Heart left ventricle (tissue), 16 donors: ENCODE data around the gene C5orf15. TPM values are rescaled to one million over a fixed set of nuclear protein-coding genes. Genes with fewer than 3 reads are reported as not detected.

Source experiments
- ATAC-seq, 4 donors: fragments of 200-7000 bp; cut with Tn5 transposase; one replicate each; pipeline ENCODE4 v1.9.1; 2020 to 2022; ENCODE audit warnings: moderate library complexity in 4 of 4, mild to moderate bottlenecking in 3 of 4, moderate number of reproducible peaks in 1 of 4
- DNase-seq, 5 donors: peaks; one replicate each; pipeline ENCODE4 v3.0.0-alpha.2; 2020
- H3K27ac ChIP-seq, 12 donors: fragments of 200-600 bp; sonication (generic) in 4 of 12; one replicate each; pipeline versions ENCODE4 v1.5.0 to v1.8.0; 2016 to 2022; ENCODE audit warnings: mild to moderate bottlenecking in 2 of 12
- H3K27me3 ChIP-seq, 9 donors: fragments of 200-600 bp; sonication (generic) in 2 of 9; one replicate each; pipeline versions ENCODE4 v1.5.1 to v1.8.0; 2016 to 2022; ENCODE audit warnings: mild to moderate bottlenecking in 3 of 9
- H3K36me3 ChIP-seq, 9 donors: fragments of 200-600 bp; sonication (generic) in 2 of 9; one replicate each; pipeline versions ENCODE4 v1.5.0 to v1.8.0; 2018 to 2022; ENCODE audit warnings: mild to moderate bottlenecking in 2 of 9
- H3K4me1 ChIP-seq, 12 donors: fragments of 200-600 bp; sonication (generic) in 4 of 12; one replicate each; pipeline versions ENCODE4 v1.5.0 to v1.8.0; 2016 to 2022; ENCODE audit warnings: mild to moderate bottlenecking in 3 of 12
- H3K4me3 ChIP-seq, 12 donors: fragments of 200-600 bp; sonication (generic) in 4 of 12; one replicate each; pipeline versions ENCODE4 v1.5.0 to v1.8.0; 2017 to 2022; ENCODE audit warnings: mild to moderate bottlenecking in 9 of 12, moderate library complexity in 4 of 12
- H3K9me3 ChIP-seq, 12 donors: fragments of 200-600 bp; sonication (generic) in 4 of 12; one replicate each; pipeline versions ENCODE4 v1.5.0 to v1.8.0; 2016 to 2022; ENCODE audit warnings: mild to moderate bottlenecking in 1 of 12
- POLR2A ChIP-seq, 2 donors: fragments of 450-650 bp; IDR thresholded peaks; one replicate each; pipeline ENCODE4 v1.6.1; 2017; ENCODE audit warnings: antibody characterized with exemption in 2 of 2, mild to moderate bottlenecking in 2 of 2, moderate library complexity in 2 of 2
- WGBS, 4 donors: extraction: QIAGEN DNeasy Blood & Tissue Kit in 2 of 4; methylation state at CpG; one replicate each; pipeline versions ENCODE4 v1.1.5 to v1.1.7; 2013 to 2018; 5-methylcytosine and 5-hydroxymethylcytosine counted together
- intact Hi-C, 10 donors: fragments of 100-400 bp; cut with DNase I; formaldehyde crosslinking; loops; one replicate each; pipeline versions ENCODE4 v1.11.1 to v1.14.2; 2022
- polyA plus RNA-seq, 2 donors: library from polyadenylated mRNA; stranded (reverse); fragments of 200-250 nt; gene quantifications; one replicate each; pipeline ENCODE4 v1.2.3, GENCODE V29; 2013
- total RNA-seq, 9 donors: library from RNA; depleted of rRNA in 2 of 9; stranded (reverse); fragments of >200 nt in 2 of 9; fragmentation: NEBNext Ultra II Directional in 3 of 9; extraction: Animal tissue kit (Norgen Biotek cat#: 25700) in 3 of 9; gene quantifications; one replicate each; pipeline versions ENCODE4 v1.1.0 to v1.2.4, GENCODE V29; 2016 to 2023
- TF ChIP-seq, protein P1 (sequence below), 12 donors: fragments of 200-600 bp; sonication (generic) in 4 of 12; IDR thresholded peaks; one replicate each; pipeline versions ENCODE4 v1.5.0 to v1.8.0; 2018 to 2022; ENCODE audit warnings: antibody characterized with exemption in 12 of 12, mild to moderate bottlenecking in 5 of 12
- donor health status: ischemic (EF 13 %, LVEDD 7.1; RV severe dilation, severe dysfunction).
- donor health status: healthy with polysubstance abuse.
- donor health status: DM: no; HTN: yes; CAD: no.
- donor health status: DM: no; HTN: no; CAD: no.
- donor health status: ischemic (EF 25% LVEDD 6.9; RV normal size, moderate dysfunction).
- donor health status: ischemic (EF 25% LVEDD 5.7; RV mildly dilated, moderate dysfunction).
- donor health status: healthy.
- donor health status: DM: yes; HTN: yes; CAD: no.
- donor health status: ischemic (EF 35%, LVEDD 5.7; RV mildly dilated, moderate dysfunction).
- donor health status: nonischemic (EF 11% LVEDD 7.7; RV severe dilation, severe dysfunction).
- donor health status: DM: yes; HTN: yes; CAD: no.
- donor health status: PGD.
- donor health status: ischemic (EF 29% LVEDD 5.4; RV normal size, mild dysfunction).
- donor health status: nonischemic (EF 23%, LVEDD 6.1; RV moderate dilation, normal function).

The C5orf15 gene
- total and polyA plus RNA-seq, 11 donors, result 15.8 to 68.6 (median 35.8) TPM

DNA sequence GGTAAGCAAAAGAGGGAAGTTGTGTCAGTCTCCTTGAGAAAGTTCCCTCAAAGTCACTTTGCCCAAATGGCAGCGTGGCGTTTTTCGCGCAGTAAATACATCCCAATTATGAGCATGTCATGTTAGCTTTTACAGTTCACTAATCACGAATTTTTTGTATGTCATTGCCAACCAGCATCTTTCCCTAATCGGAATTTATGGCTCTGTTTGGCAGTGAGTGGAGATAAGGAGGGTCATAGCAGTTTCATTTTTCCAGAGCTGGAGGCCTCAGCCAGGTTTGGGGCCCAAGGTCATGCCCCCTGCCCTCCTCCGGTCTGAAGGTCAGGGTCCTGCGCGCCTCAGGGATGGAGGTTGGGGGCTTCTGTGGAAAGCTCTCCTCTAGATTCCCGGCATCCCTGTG is 50.1 kb downstream of the C5orf15 start:
- ATAC-seq, result no peak

DNA sequence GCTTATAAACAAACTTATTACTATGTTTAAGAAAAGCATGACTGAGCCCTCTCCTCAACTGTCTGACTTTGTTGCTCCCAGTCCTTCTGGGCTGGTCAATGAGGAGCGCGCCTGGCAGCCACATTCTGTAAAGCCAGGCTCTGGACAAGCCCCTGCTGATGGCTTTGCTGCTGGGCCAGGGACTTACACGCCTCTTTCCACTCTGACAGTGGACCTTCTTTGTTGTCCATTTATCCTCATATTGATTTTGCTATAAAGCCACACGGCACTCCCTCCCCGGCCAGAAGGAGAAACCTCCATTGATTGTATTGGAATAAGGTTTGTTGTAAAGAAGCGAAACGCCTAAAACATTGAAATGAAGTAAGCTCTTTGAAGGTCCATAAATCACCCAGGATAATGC is 50.6 kb downstream of the C5orf15 start:
- H3K27me3 ChIP-seq, result no peaks in the 10 kb centered on the region
- H3K27ac ChIP-seq, result no peak overlapping the region
- no peak for ATAC-seq
- H3K4me3 ChIP-seq, result no peak overlapping the region
- H3K36me3 ChIP-seq, result no peaks in the 10 kb centered on the region
- TF ChIP-seq, protein P1, sequence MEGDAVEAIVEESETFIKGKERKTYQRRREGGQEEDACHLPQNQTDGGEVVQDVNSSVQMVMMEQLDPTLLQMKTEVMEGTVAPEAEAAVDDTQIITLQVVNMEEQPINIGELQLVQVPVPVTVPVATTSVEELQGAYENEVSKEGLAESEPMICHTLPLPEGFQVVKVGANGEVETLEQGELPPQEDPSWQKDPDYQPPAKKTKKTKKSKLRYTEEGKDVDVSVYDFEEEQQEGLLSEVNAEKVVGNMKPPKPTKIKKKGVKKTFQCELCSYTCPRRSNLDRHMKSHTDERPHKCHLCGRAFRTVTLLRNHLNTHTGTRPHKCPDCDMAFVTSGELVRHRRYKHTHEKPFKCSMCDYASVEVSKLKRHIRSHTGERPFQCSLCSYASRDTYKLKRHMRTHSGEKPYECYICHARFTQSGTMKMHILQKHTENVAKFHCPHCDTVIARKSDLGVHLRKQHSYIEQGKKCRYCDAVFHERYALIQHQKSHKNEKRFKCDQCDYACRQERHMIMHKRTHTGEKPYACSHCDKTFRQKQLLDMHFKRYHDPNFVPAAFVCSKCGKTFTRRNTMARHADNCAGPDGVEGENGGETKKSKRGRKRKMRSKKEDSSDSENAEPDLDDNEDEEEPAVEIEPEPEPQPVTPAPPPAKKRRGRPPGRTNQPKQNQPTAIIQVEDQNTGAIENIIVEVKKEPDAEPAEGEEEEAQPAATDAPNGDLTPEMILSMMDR (IDR thresholded peaks at IDR 0.05), result no peak
- no peak for TF ChIP-seq POLR2A (IDR thresholded peaks at IDR 0.05)
- DNase-seq, result no peak
- H3K4me1 ChIP-seq, result no peaks in the 10 kb centered on the region
- no peaks in the 10 kb centered on the region for H3K9me3 ChIP-seq
- intact Hi-C loops, result no loop called here
- WGBS, 4 donors, result 82 to 90% (median 84%) methylated on average over 7 of the region's 7 CpGs

More for the DNA sequence above, 50.1 kb downstream of the C5orf15 start:
- Histone ChIP-seq H3K27me3 (no peaks in the 10 kb centered on the region), H3K4me1 (no peaks in the 10 kb centered on the region), H3K27ac (no peak overlapping the region), H3K9me3 (no peaks in the 10 kb centered on the region), H3K36me3 (no peaks in the 10 kb centered on the region), H3K4me3 (no peak overlapping the region)
- no peak for DNase-seq
- TF ChIP-seq POLR2A (IDR thresholded peaks at IDR 0.05), result no peak
- TF ChIP-seq, protein P1 (IDR thresholded peaks at IDR 0.05), result no peak
- WGBS, 4 donors, result 92 to 96% (median 94%) methylated on average over 10 of the region's 10 CpGs
- intact Hi-C loops, result no loop called here

DNA sequence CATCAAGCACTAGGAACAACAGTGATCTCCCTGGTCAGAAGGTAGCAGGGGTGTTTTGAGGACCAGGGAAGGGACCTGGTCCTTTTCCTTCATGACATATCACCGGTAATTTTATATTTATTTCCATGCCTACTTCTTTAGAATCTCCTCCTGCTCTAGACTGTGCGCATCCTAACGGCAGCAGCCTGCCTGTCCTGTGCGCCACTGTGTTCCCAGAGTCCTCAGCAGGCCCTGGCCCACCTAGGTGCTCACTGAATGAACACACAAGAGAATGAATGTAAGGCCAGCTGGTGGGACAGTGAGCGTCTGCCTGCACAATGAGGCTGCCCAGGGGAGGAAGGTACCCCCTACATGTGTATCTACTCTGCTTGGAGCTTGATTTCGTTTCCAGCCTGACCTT is 51.5 kb downstream of the C5orf15 start:
- intact Hi-C loops, result no loop called here
- Histone ChIP-seq H3K4me1 (no peaks in the 10 kb centered on the region), H3K27me3 (no peaks in the 10 kb centered on the region), H3K36me3 (no peaks in the 10 kb centered on the region), H3K4me3 (no peak overlapping the region), H3K9me3 (no peaks in the 10 kb centered on the region), H3K27ac (no peak overlapping the region)
- no peak for TF ChIP-seq POLR2A (IDR thresholded peaks at IDR 0.05)
- TF ChIP-seq, protein P1 (IDR thresholded peaks at IDR 0.05), result no peak
- WGBS, 4 donors, result 86 to 88% (median 87%) methylated on average over 6 of the region's 6 CpGs
- DNase-seq, result no peak
- ATAC-seq, result no peak

DNA sequence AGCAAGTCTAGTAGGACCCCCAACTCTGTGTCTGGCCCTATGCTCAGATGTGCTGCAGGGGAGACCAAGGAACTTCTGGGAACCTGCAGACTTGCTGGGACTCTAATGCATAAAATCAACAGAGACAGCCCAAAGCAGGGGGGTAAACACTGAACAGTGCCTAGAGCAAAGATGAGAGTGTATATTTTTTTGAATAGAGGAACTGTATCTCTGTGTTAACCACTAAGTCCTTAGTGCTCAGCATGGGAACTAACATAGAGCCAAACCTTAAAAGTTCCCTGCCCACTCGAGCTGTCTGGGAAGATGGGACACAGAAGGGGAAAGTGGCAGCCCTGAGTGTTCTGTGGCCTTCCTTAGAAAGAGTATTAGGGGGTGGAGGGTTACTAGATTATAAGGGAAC is 51.9 kb downstream of the C5orf15 start:
- WGBS, 4 donors, result 64 to 81% (median 72%) methylated on average over 1 of the region's 1 CpG
- no peaks in the 10 kb centered on the region for H3K4me1 ChIP-seq

More for the DNA sequence above, 51.9 kb downstream of the C5orf15 start:
- DNase-seq, result no peak
- Histone ChIP-seq H3K27ac (no peak overlapping the region), H3K36me3 (no peaks in the 10 kb centered on the region), H3K9me3 (no peaks in the 10 kb centered on the region), H3K4me3 (no peak overlapping the region), H3K27me3 (no peaks in the 10 kb centered on the region)
- TF ChIP-seq, protein P1 (IDR thresholded peaks at IDR 0.05), result no peak
- TF ChIP-seq POLR2A (IDR thresholded peaks at IDR 0.05), result no peak
- ATAC-seq, result no peak
- intact Hi-C loops, result no loop called here
